Measurements from ENCODE around the gene GPHA2.

The GPHA2 gene

DNA sequence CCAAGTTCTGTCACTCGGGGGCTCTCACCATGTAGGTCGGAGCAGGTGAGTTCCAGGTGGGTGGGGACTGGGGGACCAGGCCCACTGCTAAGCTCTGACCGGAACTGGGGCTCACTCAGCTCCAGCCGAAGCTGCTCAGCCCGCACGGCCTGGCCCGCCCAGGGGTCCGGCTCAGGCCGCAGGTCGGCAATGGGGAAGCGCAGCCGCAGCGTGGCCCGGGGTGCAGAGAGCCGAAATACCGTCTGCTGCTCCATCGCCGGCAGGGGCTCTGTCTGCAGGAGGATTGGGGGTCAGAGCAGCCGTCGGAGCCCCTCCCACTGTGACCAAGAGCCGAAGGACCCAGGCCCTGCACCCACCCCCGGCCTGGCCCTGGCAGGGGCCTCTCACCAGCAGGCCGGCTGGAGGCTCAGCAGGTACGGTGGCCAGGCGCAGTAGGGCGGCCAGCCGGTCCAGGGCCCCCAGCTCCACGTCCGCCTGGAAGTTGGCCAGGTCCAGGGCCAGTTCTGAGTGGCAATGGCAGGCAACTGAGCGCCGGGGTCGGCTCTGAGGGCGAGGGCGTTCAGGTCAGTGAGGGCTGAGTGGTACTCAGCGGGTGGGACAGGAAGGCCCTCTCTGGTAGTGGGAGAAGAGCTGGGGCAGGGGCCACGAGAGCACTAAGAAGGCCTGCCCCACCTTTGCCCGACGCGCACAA lies 25.9 kb downstream of the GPHA2 start:
- DNase-seq: no peak

DNA sequence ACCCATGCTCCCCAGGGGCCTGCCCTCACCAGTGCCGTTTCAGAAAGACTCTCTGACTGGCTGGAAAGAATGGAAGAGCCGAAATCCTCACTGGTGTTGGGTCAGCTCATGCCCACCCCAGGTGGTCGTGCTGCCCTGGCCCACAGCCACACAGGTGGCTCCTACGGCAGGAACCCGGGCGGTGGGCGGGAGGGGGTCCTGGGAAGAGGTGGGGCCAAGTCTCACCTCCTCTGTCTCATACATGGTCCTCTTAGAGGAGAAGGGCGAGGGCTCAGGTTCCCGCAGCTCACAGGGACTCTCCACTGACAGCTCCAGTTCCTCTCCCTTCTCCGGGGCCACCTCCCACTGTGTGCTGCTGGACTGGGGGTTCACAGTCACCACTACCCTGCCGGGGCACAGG lies 26.9 kb downstream of the GPHA2 start:
- DNase-seq: no peak

DNA sequence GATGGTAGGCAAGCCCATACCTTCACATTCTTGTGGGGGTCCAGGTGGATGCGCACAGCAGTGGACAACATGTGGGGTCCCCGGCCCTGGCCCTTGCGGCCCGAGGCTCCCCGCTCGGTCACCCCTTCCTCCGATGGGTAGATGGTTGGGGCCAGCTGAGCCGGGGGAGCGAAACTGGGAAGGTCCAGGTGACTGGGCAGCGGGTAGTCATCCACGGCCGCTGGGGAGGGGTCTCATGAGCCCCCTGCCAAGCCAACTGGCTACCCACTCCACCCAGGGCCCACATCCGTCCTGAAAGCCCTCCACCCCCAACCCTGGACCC lies 29.4 kb downstream of the GPHA2 start:
- no peak for DNase-seq

DNA sequence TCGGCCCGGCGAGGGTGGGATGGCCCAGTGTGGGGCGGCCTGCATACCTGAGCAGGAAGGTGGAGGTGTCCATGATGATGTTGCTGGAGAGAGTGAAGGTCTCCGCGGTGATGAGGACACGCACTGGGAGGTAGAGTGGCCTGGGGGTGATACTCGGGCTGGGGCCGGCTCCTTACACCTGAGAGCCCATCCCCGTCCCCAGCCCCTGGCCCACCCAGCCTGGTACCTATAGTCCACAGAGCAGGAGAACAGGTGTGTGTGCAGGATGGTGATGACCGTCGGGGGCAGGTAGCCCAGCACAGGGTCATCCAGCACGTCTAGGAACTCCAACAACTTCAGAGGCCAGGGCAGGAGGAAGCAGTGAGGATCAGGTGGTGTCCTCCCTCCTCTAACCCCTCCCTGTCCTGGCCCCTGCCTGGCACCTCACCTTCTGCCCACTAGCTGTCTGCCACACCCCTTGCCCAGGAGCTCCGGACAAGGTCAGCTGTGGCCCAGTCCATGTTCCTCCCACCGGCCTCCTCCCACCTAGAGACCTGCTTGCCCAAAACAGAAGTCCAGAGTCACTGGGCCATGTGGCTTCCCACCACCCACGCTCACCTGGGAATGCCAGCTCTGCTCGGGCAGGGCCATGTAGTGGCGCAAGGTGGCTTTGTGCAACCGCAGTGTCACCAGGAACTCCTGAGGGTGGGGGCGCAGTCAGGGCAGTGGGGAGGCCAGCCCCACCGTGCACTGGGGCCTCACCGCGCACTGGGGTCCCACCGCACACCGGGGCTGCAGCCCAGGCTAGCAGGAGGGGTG lies 30.0 kb downstream of the GPHA2 start:
- DNase-seq: no peak

DNA sequence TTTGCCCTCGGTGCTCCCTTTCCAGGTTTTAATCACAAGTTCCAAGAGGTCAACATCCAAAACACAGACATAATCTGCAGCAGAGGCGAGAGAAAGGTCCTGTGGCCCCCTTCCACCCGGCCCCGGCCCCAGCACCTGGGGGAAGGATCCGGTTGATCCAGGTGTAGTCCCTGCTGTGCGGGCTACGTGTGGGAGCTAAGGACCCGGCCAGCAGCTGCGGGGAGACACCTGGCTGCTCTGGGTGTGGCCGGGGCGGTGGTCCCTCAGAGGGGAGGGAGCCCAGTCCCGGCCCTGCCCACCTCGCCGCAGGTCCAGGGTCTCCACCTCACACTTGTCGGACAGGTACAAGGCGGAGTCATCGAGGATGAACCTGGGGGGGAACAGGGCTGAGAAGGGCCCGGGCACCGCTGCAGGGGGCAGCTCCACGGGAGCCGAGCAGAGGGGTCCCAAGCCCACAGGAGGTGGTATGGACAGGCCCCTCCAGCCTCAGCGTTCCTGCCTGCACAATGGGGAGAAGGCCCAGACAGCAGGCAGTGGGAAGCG lies 32.3 kb downstream of the GPHA2 start:
- DNase-seq: no peak

DNA sequence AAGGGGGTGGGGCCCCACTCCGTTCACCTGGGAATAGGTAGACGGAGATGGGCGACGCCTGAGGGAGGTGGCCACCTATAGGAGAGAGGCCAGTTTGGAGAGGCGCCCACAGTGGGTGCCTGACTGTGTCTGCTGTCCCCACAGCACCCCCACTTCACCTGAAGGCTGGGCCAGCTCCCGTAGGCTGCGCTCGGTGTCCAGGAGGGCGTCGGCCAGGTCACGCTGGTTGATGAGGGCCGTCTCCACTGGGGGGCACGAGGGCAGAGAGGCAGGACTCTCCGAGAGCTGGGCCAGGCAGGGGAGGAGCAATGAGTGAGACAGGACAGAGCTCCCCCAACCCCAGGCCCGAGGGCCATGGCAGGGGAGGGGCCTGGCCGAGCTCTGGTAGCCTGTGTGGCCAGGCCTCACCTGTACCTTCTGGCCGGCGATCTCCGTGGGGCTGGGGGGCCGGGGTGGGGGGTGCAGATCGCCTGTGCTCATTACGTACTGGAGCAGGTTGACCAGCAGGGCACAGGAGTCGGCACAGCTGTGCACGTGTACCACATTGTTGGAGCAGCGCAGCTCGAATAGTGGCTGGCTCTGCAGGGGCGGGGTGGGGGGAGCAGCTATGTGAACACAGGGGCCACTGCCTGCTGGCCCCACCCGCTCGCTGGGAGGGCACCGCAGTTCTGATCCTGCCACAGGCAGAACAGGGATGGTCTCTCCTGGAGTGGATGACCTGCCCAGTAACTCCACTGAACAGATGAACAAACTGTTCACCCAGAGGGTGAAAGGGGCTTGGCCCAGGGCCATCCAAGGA lies 33.4 kb downstream of the GPHA2 start:
- no peak for DNase-seq

DNA sequence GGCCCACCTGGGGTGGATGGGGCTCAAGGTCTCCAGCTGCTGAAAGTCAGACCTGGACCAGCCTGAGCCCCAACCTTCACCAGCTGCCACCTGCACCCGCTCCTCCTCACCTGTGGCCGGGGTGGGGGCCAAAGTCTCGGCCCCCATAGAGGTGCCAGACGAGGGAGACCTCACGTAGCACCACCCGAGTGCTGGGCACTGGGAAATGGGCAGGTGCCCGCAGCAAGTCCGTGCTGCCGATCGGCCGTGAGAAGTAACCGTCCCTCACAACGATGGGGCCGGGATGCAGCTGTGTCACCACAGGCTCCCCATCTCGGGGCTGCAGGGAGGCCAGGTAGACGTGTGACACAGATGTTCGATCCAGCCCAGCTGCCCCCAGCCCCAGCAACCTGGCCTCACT lies 34.9 kb downstream of the GPHA2 start:
- no peak for DNase-seq

DNA sequence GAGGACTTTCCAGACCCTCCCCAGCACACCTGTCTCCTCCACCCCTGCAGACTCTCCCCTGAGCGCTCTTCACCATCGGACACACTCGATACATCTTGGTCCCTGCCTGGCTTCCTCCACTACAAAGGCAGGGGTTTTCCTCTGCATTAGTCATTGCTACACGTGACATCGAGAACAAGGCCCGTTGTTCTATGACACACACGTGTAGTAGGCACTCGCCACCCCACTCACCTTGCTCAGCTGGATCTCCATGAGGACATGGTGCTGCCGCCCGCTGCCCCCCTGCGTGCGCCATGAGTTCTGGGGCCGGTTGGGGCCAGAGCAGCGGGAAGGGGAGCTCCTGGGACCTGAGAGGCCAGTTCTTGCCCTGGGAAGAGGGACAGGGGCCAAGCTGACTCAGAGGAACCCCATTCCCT lies 35.4 kb downstream of the GPHA2 start:
- DNase-seq: no peak

DNA sequence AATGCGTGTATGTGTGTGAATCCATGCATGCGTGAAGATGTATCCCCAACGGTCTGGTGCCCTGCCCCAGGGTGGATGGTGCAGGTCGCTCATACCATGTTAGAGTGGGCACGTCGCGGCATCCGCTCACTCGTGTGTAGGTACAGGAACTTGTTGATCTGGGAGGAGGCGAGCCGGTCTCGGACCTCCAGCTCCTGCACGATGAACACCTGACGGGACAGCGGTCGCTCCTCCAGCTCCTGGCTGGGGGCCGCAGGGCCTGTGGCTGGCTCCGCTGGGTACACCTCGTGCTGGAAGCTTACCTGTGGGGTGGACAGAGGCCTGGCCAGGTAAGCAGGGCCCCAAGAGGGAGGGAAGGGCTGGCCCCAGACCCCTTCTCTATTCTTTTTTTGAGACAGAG lies 37.2 kb downstream of the GPHA2 start:
- no peak for DNase-seq

DNA sequence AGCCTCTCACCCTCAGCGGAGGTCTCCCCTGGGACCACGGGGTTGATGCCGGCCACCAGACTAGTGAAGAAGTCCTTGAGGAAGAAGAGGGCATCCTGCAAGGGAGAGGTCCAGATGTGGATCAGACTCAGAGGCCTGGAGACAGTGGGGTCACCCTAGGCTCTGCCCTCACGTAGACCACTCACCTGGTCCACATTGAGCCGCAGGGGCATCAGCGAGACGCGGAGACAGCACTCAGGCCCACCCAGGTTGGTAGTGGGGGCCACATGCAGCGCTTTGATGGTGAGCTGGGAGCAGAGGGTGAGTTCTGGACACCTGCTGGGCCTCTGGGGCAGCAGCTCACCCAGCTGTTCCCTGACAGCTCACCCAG lies 37.6 kb downstream of the GPHA2 start:
- no peak for DNase-seq

DNA sequence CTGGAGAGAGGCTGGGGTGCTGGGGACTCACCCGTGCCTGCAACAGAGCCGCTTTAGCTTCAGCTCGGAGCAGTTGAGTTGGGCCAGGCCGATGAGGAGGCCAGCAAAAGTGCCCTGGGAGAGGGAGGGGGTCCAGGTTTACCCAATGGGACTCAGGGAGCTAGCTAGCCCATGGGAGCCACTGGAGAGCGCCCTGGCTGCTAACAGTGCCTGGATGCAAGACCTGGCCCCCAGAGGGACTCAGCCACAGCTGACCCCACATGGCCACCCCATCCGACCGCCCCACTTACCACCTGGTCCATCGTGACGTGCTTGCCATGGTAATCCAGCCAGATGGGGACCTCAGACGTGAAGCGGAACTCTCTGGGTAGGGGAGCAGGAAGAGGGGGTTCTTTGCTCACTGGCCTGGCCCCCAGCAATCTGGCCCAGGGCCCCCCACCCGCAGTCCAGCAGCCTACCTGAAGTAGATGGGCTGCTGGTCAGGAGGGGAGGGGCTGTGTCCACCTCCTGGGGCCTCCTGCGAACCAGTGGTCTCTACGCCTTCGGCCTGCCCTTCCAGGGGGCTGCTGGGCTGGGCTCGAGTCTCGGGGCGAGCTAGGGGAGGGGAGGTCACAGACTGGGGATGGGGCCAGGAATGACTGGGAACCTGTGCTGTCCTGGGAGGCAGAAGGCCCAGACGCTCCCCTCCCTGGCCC lies 38.2 kb downstream of the GPHA2 start:
- no peak for DNase-seq

DNA sequence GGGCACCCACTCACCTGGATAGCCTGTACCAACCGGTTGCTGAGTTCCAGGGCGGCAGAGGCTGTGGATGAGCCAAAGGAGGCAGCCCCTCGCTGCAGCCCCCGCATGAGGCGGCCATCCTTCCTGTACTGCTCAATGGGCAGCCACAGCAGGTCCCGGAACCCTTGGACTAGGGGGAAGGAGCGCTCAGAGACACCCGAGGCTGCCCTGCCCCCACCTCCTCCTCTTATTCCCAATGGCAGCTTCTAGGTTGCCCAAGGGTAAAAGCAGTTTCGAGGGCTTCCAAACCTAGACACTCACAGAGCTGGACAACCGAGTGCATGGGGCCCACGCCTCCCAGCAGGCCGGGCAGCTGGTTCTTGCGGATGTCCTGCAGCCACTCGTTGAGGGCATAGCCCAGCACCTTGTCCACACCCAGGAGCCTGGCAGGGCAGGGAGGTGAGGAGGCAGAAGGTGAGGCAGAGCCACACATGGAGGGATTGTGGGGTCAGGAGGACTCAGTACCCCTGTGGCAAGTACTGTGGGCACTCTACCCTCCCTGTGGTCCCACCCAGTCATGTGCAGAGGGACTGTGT lies 39.2 kb downstream of the GPHA2 start:
- DNase-seq: no peak

DNA sequence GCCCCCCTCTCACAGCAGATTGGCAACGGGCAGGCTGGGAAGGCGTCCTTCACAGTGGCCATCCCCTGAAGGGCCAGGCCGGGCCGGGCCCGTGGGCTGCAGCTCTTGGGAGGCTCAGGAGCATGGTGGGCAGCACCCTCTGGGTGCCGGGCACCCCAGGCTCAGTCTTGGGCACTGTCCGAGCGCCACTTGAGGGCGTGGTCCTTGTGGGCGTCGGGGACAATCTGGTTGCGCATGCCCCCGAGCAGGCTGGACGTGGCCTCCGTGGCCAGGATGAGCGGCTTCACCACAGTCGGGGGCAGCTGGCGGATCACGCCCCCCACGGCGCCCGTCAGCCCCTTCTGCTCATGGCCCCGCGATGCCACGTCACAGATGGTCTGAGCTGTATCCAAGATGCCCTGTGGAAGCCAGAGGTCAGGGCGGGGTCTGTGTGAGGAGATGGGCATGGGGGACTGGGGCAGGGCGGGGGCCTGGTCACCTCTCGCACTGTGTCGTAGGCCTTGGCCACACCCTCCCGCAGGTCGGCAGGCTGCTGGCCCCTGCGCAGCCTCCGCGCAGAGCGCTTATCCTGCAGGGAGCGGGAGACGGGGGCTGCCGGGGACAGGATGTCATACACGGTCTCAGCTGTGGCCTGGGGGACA lies 40.8 kb downstream of the GPHA2 start:
- no peak for DNase-seq

DNA sequence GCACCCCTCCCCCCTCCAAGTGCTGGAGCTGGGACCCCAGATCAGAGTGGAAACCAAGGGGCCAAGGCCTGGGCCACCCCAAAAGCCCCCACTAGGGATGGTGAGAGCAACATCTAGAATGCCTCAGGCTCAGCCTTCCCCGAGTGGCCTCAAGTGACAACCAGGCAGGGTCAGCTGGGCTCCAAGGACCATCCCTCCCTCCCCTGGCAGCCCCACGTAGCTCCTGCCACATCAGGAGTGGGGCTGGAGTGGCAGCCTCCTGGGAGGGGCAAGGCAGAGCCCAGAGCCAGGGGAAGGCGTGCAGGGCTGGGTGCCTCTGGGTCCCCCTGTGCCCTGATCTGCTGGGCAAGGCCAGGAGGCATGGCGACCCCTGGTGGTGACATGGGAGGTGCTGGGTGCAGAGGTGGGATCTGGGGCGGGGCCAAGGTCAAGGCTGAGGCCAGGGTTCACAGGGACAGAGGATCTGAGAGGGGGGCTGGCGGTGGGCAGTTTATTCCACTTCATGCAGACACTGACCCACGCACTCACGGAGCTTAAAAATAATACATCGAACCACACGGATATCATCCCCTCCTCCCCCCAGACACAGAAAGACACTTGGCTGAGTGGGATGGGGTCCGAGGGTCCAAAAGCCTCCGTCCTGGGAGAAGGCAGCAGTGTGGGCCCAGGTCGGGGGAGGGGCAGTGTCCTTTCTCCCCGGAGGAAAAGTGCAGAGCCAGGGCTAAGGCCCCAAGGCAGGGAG lies 41.5 kb downstream of the GPHA2 start:
- DNase-seq: peak; percentile 54

DNA sequence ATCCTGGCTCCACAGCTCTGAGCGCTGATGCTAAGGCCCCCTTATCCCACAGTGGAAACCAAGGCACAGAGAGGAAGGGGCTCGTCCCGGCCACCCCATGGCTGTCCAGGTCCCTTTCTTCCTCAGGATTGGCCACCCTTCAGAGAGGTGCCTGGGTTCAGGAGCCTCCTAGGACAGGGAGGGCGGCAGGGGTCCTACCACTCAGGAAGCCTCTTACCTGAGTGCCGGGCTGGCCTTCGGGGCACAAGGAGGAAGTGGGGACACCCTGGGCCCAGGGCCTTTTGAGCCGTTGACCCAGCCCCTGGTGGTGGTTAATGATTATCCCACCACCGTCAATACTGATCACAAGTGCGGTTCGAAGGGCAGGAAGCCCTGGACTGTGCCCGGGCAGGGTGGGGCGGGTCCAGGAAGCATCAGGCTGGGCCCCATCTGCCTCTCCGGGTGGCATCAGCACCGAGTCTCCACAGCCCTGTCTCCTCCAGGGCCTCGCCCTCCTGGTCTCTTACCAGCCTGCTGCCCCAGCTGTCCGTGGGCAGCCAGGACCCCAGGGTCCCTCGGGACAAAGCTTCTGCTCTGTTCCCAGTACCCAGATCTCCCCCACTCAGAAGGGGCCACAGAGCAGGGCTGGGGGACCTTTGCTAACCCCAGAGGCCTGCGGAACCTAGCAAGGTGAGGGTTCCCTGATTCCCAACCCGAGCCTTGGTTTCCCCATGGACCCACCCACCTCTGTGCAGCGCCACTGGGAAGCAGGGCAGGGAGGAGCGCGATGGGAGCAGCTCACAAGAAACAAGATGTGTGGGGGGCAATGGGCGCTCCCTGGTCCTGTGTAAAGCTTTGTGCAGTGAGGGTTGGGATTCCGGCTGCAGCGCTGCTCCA lies 42.3 kb downstream of the GPHA2 start:
- no peak for DNase-seq

DNA sequence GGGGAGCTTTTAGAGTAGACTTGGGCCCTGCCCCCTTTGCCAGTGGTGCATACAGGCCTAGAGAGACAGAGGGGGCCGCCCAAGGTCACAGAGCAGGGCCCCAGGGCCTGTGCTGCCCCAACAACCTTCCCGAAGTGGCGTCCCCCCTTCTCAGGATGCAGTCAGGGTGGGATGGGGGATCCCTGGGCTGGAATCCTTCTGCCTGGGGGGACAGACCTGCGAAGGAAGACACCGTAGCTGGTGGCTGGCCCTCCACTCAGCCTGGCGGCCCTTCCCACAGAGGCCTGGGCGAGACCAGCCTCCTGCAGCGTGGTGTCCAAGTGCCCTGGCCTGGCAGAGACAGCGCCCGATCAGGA lies 42.9 kb downstream of the GPHA2 start:
- DNase-seq: no peak

DNA sequence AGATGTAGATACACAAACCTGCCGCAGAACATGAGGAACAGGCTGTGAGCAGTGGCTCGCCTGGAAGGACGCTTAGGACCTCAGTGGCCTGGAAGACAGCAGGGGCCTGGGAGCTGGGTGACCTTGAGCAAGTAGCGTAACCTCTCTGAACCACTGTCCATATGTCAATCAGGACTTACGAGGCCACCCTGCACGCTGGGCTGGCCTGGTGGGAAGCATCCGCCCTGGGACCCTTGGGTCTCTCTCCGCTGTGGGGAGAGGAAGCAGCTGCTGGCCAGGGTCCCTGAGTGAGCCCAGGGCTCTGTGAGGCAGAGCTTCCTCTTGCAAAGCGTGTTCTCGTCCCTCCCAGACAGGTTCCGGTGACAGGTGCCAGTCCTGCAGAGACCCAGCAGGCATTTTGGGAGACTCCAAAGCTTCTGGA lies 43.3 kb downstream of the GPHA2 start:
- no peak for DNase-seq

DNA sequence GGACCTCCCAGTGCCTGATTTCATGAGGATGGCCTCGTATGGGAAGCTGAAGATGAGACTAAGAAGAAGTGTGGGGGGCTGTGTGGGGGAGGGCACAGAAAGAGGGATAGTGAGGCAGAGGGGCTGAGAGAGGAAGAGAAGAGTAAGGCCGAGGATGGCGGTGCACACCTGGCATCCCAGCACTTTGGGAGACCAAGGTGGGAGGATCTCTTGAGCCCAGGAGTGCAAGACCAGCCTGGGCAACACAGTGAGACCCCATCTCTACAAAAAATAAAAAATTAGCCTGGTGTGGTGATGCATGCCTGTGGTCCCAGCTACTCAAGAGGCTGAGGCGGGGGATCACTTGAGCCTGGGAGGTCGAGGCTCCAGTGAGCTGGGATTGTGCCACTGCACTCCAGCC lies 43.8 kb downstream of the GPHA2 start:
- DNase-seq: no peak

DNA sequence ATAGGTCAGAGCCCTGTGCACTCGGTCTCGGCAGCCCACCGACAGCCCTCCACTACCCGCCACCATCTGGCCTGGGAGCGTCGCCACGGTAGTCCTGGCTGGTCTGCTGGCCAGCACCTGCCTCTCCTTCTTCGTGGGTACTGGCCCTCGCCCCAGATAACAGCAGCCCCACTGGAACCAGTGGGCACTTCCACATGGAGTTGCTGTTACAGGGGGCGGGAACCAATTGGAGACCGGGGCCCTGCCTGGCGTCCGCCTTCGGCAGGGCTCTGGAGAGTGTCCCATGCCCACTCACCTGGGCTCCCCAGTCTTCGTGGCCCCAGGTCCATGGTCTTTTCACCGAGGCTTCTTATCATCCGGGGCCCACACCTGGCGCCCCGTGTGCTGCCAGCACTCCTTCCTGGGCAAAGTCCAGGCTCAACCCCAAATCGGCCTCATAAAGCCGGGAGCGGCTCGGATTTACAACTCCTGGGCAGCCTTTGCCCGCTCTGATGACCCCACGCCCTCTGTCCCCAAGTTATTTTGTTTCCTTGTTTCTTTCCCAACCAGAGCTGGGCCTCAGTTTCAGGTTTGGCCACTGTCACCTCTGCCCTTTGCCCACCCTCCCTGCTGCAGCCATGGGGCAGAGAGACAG lies 44.4 kb downstream of the GPHA2 start:
- DNase-seq: no peak

DNA sequence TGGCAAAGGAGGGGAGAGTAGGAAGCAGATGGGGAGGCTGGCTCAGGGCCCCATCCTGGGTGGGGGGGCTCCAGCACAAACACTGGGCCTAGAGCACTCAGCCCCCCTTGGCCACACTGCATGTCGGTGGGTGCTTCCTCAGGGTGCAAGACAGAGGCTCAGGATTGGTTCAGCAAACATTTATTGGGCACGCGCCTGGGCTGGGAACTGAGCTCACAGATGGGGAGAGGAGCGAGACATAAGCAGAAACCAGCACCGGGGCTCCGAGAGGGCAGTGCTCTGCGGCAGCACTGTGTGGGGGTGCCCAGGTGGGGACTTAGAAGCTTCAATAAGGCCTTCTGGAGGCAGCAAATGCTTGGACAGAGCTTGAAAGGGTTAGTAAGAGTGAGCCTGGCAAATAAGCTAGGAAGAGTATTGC lies 45.2 kb downstream of the GPHA2 start:
- no peak for DNase-seq
